IPS-18a (cell line): ENCODE measurements around the gene ZNF205.
"Not testable (repeated sequence)": the region's sequence is repeated elsewhere in the genome, so short reads cannot be mapped to it uniquely, and the experiment has no call there.

ENCODE experiments used
- H3K27ac ChIP-seq: one replicate; pipeline ENCODE4 v1.5.1; 2013; ENCODE audit warnings: low read length
- H3K27me3 ChIP-seq: one replicate; pipeline ENCODE4 v1.6.1; 2013; ENCODE audit warnings: mild to moderate bottlenecking, low read length; ENCODE audit not compliant: control insufficient read depth, insufficient read depth
- H3K36me3 ChIP-seq: one replicate; pipeline ENCODE4 v1.6.1; 2013; ENCODE audit warnings: low read depth, low read length; ENCODE audit not compliant: control insufficient read depth
- H3K4me1 ChIP-seq: one replicate; pipeline ENCODE4 v1.6.1; 2013; ENCODE audit warnings: low read depth, low read length; ENCODE audit not compliant: control insufficient read depth
- H3K4me3 ChIP-seq: one replicate; pipeline ENCODE4 v1.5.1; 2013; ENCODE audit warnings: low read length
- H3K9ac ChIP-seq: one replicate; pipeline ENCODE4 v1.6.1; 2013; ENCODE audit warnings: mild to moderate bottlenecking, low read length, moderate library complexity
- H3K9me3 ChIP-seq: one replicate; pipeline ENCODE4 v1.6.1; 2013; ENCODE audit warnings: low read depth, low read length; ENCODE audit not compliant: control insufficient read depth

The ZNF205 gene

GRCh38 chr16:3072576-3073263, 39.7 kb upstream of the ZNF205 start:
- H3K27ac ChIP-seq, H3K9me3 ChIP-seq, H3K27me3 ChIP-seq, H3K9ac ChIP-seq, H3K4me3 ChIP-seq, H3K4me1 ChIP-seq, H3K36me3 ChIP-seq: not testable (repeated sequence)

- no peak overlapping the region for H3K4me3 ChIP-seq
- no peaks in the 10 kb centered on the region for H3K36me3 ChIP-seq
- no peak overlapping the region for H3K9ac ChIP-seq
- H3K27me3 ChIP-seq = no peaks in the 10 kb centered on the region
- no peaks in the 10 kb centered on the region for H3K9me3 ChIP-seq
- H3K4me1 ChIP-seq = no peaks in the 10 kb centered on the region
- no peak overlapping the region for H3K27ac ChIP-seq
Measured at GRCh38 chr16:3073448-3073847, 38.9 kb upstream of the ZNF205 start.

- H3K27me3 ChIP-seq = no peaks in the 10 kb centered on the region
- no peak overlapping the region for H3K4me3 ChIP-seq
- no peak overlapping the region for H3K27ac ChIP-seq
- no peaks in the 10 kb centered on the region for H3K9me3 ChIP-seq
- H3K4me1 ChIP-seq = no peaks in the 10 kb centered on the region
- H3K9ac ChIP-seq = no peak overlapping the region
- H3K36me3 ChIP-seq = no peaks in the 10 kb centered on the region
Measured at GRCh38 chr16:3074860-3075522, 37.4 kb upstream of the ZNF205 start.

- H3K4me1 ChIP-seq = no peaks in the 10 kb centered on the region
- H3K9ac ChIP-seq = no peak overlapping the region
- H3K4me3 ChIP-seq = no peak overlapping the region
- no peaks in the 10 kb centered on the region for H3K9me3 ChIP-seq
- H3K36me3 ChIP-seq = no peaks in the 10 kb centered on the region
- no peak overlapping the region for H3K27ac ChIP-seq
- H3K27me3 ChIP-seq = no peaks in the 10 kb centered on the region
Measured at GRCh38 chr16:3075523-3075915, 36.9 kb upstream of the ZNF205 start.

GRCh38 chr16:3075946-3076345, 36.4 kb upstream of the ZNF205 start:
- H3K4me3 ChIP-seq, H3K27ac ChIP-seq, H3K9ac ChIP-seq, H3K4me1 ChIP-seq, H3K36me3 ChIP-seq, H3K27me3 ChIP-seq, H3K9me3 ChIP-seq: not testable (repeated sequence)

- Histone ChIP-seq H3K9ac (no peak overlapping the region), H3K4me3 (no peak overlapping the region), H3K4me1 (no peaks in the 10 kb centered on the region), H3K27ac (no peak overlapping the region), H3K9me3 (no peaks in the 10 kb centered on the region), H3K27me3 (no peaks in the 10 kb centered on the region), H3K36me3 (no peaks in the 10 kb centered on the region)
Measured at GRCh38 chr16:3076577-3076976, 35.8 kb upstream of the ZNF205 start.

GRCh38 chr16:3080024-3080423, 32.4 kb upstream of the ZNF205 start:
- no peak overlapping the region for H3K4me3 ChIP-seq
- H3K9ac ChIP-seq = no peak overlapping the region
- no peaks in the 10 kb centered on the region for H3K27me3 ChIP-seq
- no peaks in the 10 kb centered on the region for H3K9me3 ChIP-seq
- no peaks in the 10 kb centered on the region for H3K36me3 ChIP-seq
- H3K27ac ChIP-seq = no peak overlapping the region
- H3K4me1 ChIP-seq = no peaks in the 10 kb centered on the region

- not testable (repeated sequence) for H3K4me1 ChIP-seq, H3K36me3 ChIP-seq, H3K9ac ChIP-seq, H3K27ac ChIP-seq, H3K27me3 ChIP-seq, H3K9me3 ChIP-seq, H3K4me3 ChIP-seq
Measured at GRCh38 chr16:3081957-3082356, 30.4 kb upstream of the ZNF205 start.

- H3K27ac ChIP-seq = not testable (repeated sequence)
Measured at GRCh38 chr16:3083408-3083807, 29.0 kb upstream of the ZNF205 start.

GRCh38 chr16:3084491-3084890, 27.9 kb upstream of the ZNF205 start:
- Histone ChIP-seq H3K9ac (no peak overlapping the region), H3K9me3 (no peaks in the 10 kb centered on the region), H3K4me1 (no peaks in the 10 kb centered on the region), H3K36me3 (peaks cover 18% of the 10 kb centered on the region), H3K27me3 (no peaks in the 10 kb centered on the region), H3K27ac (no peak overlapping the region), H3K4me3 (no peak overlapping the region)

More at GRCh38 chr16:3083408-3083807, 29.0 kb upstream of the ZNF205 start:
- H3K4me3 ChIP-seq, H3K9me3 ChIP-seq, H3K36me3 ChIP-seq, H3K4me1 ChIP-seq, H3K9ac ChIP-seq, H3K27me3 ChIP-seq: not testable (repeated sequence)

- no peaks in the 10 kb centered on the region for H3K9me3 ChIP-seq
- no peaks in the 10 kb centered on the region for H3K4me1 ChIP-seq
- no peak overlapping the region for H3K9ac ChIP-seq
- peaks cover 24% of the 10 kb centered on the region for H3K36me3 ChIP-seq
- H3K27ac ChIP-seq = no peak overlapping the region
- no peak overlapping the region for H3K4me3 ChIP-seq
- no peaks in the 10 kb centered on the region for H3K27me3 ChIP-seq
Measured at GRCh38 chr16:3084969-3085670, 27.3 kb upstream of the ZNF205 start.
